AG04450 (cell line): Measurements from ENCODE around the gene CFL1. TPM values are rescaled to one million over a fixed set of nuclear protein-coding genes. Genes with fewer than 3 reads are reported as not detected.
"Not testable (repeated sequence)": the region's sequence is repeated elsewhere in the genome, so short reads cannot be mapped to it uniquely, and the experiment has no call there.

Source experiments
- CTCF ChIA-PET: fragments of 300-600, 350-600 bp; formaldehyde crosslinking; extraction: SDS; loops from one replicate; lab custom pipeline; 2022; ENCODE audit warnings: antibody characterized with exemption, inconsistent platforms; lab: Charles Lee
- POLR2A ChIA-PET: fragments of 350-600 bp; formaldehyde crosslinking; extraction: SDS; loops from one replicate; lab custom pipeline; 2021; ENCODE audit warnings: antibody characterized with exemption, inconsistent platforms; lab: Yijun Ruan, JAX
- DNase-seq: peaks from one replicate; pipeline ENCODE4 v3.0.0-alpha.2; 2011; ENCODE audit warnings: low read depth, low spot score
- H3K27ac ChIP-seq: one replicate; pipeline ENCODE4 v1.5.1; 2012; ENCODE audit warnings: low read depth, low read length, control low read depth
- H3K27me3 ChIP-seq: one replicate; pipeline ENCODE4 v1.6.0; 2012; ENCODE audit warnings: low read length; ENCODE audit not compliant: control insufficient read depth, insufficient read depth
- H3K4me3 ChIP-seq: 2 replicates; pipeline ENCODE4 v1.5.1; 2011; ENCODE audit warnings: mild to moderate bottlenecking, low read depth, low read length, control low read depth
- H3K9me3 ChIP-seq: 2 replicates; pipeline ENCODE4 v1.5.1; 2012; ENCODE audit warnings: low read length; ENCODE audit not compliant: control insufficient read depth, insufficient read depth
- polyA plus RNA-seq: library from polyadenylated mRNA; depleted of rRNA; stranded (reverse); fragments of >200 nt; gene quantifications from 2 replicates; pipeline ENCODE4 v1.2.3, GENCODE V29; 2011
- TF ChIP-seq, protein P1 (sequence below): IDR thresholded peaks from 2 replicates; pipeline ENCODE4 v1.5.1; 2011; ENCODE audit warnings: low read depth, low read length, control low read depth, inconsistent platforms

CFL1 gene
- polyA plus RNA-seq, 1 experiment: 1,553 TPM

DNA sequence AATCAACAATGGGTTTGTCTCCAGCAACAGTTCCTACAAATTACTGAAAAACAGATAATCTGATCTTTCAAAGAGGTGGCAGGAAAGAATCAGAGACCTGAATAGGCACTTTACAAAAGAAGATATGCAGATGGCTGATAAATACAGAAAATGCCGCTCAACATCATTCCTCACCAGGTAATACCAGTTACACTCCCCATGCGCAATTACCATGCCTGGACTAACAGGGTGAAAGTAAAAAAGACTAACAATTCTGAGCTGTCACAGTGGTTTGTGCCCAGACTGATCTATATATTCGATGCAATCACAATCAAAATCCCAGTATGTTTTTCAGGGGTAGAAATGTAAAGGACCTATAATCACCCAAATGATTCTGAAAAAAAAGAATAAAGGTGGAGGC, 14.2 kb downstream of the CFL1 start:
- TF ChIP-seq, protein P1, sequence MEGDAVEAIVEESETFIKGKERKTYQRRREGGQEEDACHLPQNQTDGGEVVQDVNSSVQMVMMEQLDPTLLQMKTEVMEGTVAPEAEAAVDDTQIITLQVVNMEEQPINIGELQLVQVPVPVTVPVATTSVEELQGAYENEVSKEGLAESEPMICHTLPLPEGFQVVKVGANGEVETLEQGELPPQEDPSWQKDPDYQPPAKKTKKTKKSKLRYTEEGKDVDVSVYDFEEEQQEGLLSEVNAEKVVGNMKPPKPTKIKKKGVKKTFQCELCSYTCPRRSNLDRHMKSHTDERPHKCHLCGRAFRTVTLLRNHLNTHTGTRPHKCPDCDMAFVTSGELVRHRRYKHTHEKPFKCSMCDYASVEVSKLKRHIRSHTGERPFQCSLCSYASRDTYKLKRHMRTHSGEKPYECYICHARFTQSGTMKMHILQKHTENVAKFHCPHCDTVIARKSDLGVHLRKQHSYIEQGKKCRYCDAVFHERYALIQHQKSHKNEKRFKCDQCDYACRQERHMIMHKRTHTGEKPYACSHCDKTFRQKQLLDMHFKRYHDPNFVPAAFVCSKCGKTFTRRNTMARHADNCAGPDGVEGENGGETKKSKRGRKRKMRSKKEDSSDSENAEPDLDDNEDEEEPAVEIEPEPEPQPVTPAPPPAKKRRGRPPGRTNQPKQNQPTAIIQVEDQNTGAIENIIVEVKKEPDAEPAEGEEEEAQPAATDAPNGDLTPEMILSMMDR: no peak
- Histone ChIP-seq H3K9me3 (no peaks in the 10 kb centered on the region), H3K27ac (no peak overlapping the region), H3K4me3 (no peak overlapping the region), H3K27me3 (no peaks in the 10 kb centered on the region)
- ChIA-PET CTCF (no interaction called here), POLR2A (interaction anchor here (0.9 kb wide), 1 partner anchor 10 kb away, joined by 4 read pairs; the partner anchor contains the start of gene SNX32)
- DNase-seq: no peak

DNA sequence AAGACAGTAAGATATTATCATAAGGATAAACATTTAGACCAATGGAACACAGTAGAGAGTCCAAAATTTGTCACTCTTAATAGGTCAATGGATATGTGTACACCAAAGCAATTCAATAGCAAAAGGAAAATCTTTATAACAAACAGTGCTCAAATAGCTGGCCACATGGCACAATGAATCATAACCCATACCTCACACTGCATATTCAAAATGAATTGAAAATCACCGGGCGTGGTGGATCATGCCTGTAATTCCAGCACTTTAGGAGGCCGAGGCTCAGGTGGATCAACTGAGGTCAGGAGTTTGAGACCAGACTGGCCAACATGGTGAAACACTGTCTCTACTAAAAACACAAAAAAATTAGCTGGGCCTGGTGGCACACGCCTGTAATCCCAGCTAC, 15.8 kb downstream of the CFL1 start:
- no peak for DNase-seq
- Histone ChIP-seq H3K9me3 (no peaks in the 10 kb centered on the region), H3K4me3 (no peak overlapping the region), H3K27me3 (no peaks in the 10 kb centered on the region), H3K27ac (no peak overlapping the region)
- CTCF ChIA-PET: interaction anchor here (0.9 kb wide), 1 partner anchor 43 kb away, joined by 6 read pairs; no protein-coding TSS in a partner anchor
- TF ChIP-seq, protein P1: no peak
- POLR2A ChIA-PET: no interaction called here

DNA sequence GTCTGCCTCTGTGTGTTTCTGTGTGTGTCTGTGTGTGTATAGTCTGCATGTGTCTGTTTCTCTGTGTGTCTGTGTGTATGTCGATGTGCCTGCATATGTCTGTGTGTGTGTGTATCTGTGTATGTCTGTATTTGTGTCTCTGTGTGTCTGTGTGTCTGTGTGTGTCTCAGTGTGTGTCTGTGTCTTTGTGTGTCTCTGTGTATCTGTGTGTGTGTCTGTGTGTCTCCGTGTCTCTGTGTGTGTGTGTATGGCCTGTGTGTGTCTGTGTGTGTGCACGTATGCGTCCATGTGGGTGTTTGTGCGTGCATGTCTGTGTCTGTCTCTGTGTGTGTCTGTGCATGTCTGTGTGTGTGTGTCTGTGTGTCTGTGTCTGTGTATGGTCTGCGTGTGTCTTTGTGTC, 23.8 kb downstream of the CFL1 start:
- Histone ChIP-seq H3K27ac (no peak overlapping the region), H3K9me3 (no peaks in the 10 kb centered on the region; the same call in 1 of the 2 replicates), H3K4me3 (peak overlapping the region; percentile 85), H3K27me3 (peaks cover 24% of the 10 kb centered on the region)
- ChIA-PET POLR2A (interaction anchor here (0.6 to 2.3 kb wide), 6 partner anchors 10 to 114 kb away, joined by 3 to 10 read pairs (median 4); partner anchors contain the start of genes CFL1 and RNASEH2C), CTCF (interaction anchor here (1.0 to 2.8 kb wide), 4 partner anchors 54 to 188 kb away, joined by 3 to 17 read pairs (median 7); partner anchors contain the start of gene KAT5)
- TF ChIP-seq, protein P1: no peak
- DNase-seq: no peak

DNA sequence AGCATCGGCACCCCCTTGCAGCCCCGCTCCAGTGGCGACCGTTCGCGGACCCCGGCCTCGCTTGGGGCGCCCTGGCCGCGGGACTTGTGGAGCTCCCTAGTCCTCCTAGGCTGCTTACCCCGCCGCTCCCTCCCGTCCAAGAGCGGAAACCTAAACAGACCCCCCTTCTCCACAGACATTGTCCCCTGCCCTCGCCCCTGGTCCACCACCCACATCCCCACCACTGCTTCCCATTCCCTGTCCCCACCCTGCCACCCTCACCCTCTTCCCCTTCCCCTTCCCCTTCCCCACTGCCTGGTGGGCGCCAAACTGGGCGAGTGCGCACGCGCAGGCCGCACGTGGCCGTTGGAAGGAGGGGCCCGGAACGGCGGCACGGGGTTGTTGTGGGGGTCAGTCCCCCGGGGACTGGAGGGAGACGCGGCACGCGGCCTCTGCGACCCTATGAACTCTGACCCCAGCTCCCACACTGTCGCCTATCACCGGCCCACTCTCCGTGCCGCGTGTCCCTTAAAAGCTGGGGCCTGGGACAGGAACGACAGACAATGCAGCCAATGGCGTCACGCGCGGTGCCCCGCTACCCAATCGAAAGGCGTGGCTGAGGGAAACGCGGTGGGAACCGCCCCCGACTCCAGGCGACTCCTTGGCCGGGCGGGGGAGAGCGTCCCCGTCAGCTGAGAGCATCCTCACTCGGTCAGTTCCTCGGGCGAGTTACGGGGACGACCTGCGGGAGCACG, 24.5 kb downstream of the CFL1 start, which contains the start of gene SNX32:
SNX32 (plus strand) TSS at position 667 of the 734 bp plus-strand sequence. CDS start 103 bp downstream, outside the sequence.
- ChIA-PET POLR2A (interaction anchor here (0.6 to 2.3 kb wide), 8 partner anchors 11 to 324 kb away, joined by 3 to 10 read pairs (median 4); partner anchors contain the start of genes CFL1 and RNASEH2C), CTCF (interaction anchor here (0.8 to 2.8 kb wide), 7 partner anchors 15 to 212 kb away, joined by 3 to 17 read pairs (median 5); partner anchors contain the start of gene KAT5)
- no peak within 1 kb of the TSS for H3K27ac ChIP-seq
- peak; percentile 78 for DNase-seq
- H3K9me3 ChIP-seq: no peaks in the 10 kb centered on the region; the same call in 1 of the 2 replicates
- peak within 1 kb of the TSS; percentile 85 for H3K4me3 ChIP-seq
- TF ChIP-seq, protein P1: no peak
- H3K27me3 ChIP-seq: peaks cover 29% of the 10 kb centered on the region

DNA sequence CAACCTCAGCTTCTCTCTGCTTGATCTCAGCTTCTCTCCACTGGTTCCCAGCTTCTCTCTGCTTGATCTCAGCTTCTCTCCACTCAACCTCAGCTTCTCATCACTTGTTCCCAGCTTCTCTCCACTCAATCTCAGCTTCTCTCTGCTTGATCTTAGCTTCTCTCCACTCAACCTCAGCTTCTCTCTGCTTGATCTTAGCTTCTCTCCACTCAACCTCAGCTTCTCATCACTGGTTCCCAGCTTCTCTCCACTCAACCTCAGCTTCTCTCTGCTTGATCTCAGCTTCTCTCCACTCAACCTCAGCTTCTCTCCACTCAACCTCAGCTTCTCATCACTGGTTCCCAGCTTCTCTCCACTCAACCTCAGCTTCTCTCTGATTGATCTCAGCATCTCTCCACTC, 25.7 kb downstream of the CFL1 start:
- ChIA-PET POLR2A (interaction anchor here (2.3 kb wide), 1 partner anchor 26 kb away, joined by 10 read pairs; the partner anchor contains the start of gene CFL1), CTCF (interaction anchor here (1.6 to 2.8 kb wide), 4 partner anchors 14 to 190 kb away, joined by 5 to 17 read pairs (median 9); partner anchors contain the start of gene KAT5)
- H3K4me3 ChIP-seq, H3K27ac ChIP-seq, DNase-seq, H3K9me3 ChIP-seq: not testable (repeated sequence)
- peaks cover 30% of the 10 kb centered on the region for H3K27me3 ChIP-seq
